Smooth muscle cell (in vitro differentiated cells): ENCODE results near the gene PTPRK. TPM values are rescaled to one million over a fixed set of nuclear protein-coding genes. Genes with fewer than 3 reads are reported as not detected.

Experiments used
- DNase-seq: peaks from one replicate; lab custom pipeline; 2025; ENCODE audit not compliant: unreplicated experiment; lab: John Stamatoyannopoulos, UW
- H2AFZ ChIP-seq: fragments of 200-600 bp; sonication (generic); 2 replicates; pipeline ENCODE4 v1.6.0; 2016; ENCODE audit warnings: antibody characterized with exemption, low read depth, mild to moderate bottlenecking
- H3F3A ChIP-seq: fragments of 200-600 bp; sonication (generic); 2 replicates; pipeline ENCODE4 v1.6.0; 2017; ENCODE audit warnings: antibody characterized with exemption, low read depth
- H3K27ac ChIP-seq: fragments of 200-600 bp; sonication (generic); 2 replicates; pipeline ENCODE4 v1.5.1; 2016; ENCODE audit warnings: low read depth, mild to moderate bottlenecking
- H3K27me3 ChIP-seq: fragments of 200-600 bp; sonication (generic); 2 replicates; pipeline ENCODE4 v1.6.1; 2016; ENCODE audit warnings: low read depth, mild to moderate bottlenecking
- H3K36me3 ChIP-seq: fragments of 200-600 bp; sonication (generic); 2 replicates; pipeline ENCODE4 v1.5.1; 2016; ENCODE audit warnings: low read depth
- H3K4me1 ChIP-seq: fragments of 200-600 bp; sonication (generic); 2 replicates; pipeline ENCODE4 v1.5.1; 2016; ENCODE audit warnings: low read depth
- H3K4me2 ChIP-seq: fragments of 200-600 bp; sonication (generic); 2 replicates; pipeline ENCODE4 v1.6.0; 2016; ENCODE audit warnings: mild to moderate bottlenecking
- H3K4me3 ChIP-seq: fragments of 200-600 bp; sonication (generic); 2 replicates; pipeline ENCODE4 v1.5.1; 2016; ENCODE audit warnings: mild to moderate bottlenecking
- H3K79me2 ChIP-seq: fragments of 200-600 bp; sonication (generic); 2 replicates; pipeline ENCODE4 v1.6.0; 2016; ENCODE audit warnings: low read depth, mild to moderate bottlenecking
- H3K9ac ChIP-seq: fragments of 200-600 bp; sonication (generic); 2 replicates; pipeline ENCODE4 v1.6.0; 2016; ENCODE audit warnings: low read depth
- H3K9me3 ChIP-seq: fragments of 200-600 bp; sonication (generic); replicated peaks from 2 replicates; pipeline ENCODE4 v1.5.1; 2016; ENCODE audit warnings: low read depth
- H4K20me1 ChIP-seq: fragments of 200-600 bp; sonication (generic); 2 replicates; pipeline ENCODE4 v1.6.0; 2016; ENCODE audit warnings: low read depth
- WGBS: methylation state at CpG from one replicate; pipeline ENCODE4 v1.1.7; 2016; ENCODE audit warnings: low lambda C conversion rate; 5-methylcytosine and 5-hydroxymethylcytosine counted together
- polyA plus RNA-seq: library from polyadenylated mRNA; unstranded; fragments of >200 nt; fragmentation: Nextera tagmentation; extraction: Ambion mirVana; gene quantifications from 2 replicates; pipeline ENCODE4 v1.2.1, GENCODE V29; 2016
- total RNA-seq: library from RNA; depleted of rRNA; stranded (reverse); fragments of >200 nt; gene quantifications from 2 replicates; pipeline ENCODE4 v1.2.3, GENCODE V29; 2014
- TF ChIP-seq, protein P1 (sequence below): fragments of 200-600 bp; sonication (generic); IDR thresholded peaks from 2 replicates; pipeline ENCODE4 v1.5.1; 2017; ENCODE audit warnings: borderline replicate concordance, mild to moderate bottlenecking, antibody characterized with exemption; ENCODE audit not compliant: insufficient read depth, poor library complexity, severe bottlenecking

PTPRK gene
- total and polyA plus RNA-seq, 2 experiments from 2014 or later, result 21.7 to 50.4 TPM

DNA sequence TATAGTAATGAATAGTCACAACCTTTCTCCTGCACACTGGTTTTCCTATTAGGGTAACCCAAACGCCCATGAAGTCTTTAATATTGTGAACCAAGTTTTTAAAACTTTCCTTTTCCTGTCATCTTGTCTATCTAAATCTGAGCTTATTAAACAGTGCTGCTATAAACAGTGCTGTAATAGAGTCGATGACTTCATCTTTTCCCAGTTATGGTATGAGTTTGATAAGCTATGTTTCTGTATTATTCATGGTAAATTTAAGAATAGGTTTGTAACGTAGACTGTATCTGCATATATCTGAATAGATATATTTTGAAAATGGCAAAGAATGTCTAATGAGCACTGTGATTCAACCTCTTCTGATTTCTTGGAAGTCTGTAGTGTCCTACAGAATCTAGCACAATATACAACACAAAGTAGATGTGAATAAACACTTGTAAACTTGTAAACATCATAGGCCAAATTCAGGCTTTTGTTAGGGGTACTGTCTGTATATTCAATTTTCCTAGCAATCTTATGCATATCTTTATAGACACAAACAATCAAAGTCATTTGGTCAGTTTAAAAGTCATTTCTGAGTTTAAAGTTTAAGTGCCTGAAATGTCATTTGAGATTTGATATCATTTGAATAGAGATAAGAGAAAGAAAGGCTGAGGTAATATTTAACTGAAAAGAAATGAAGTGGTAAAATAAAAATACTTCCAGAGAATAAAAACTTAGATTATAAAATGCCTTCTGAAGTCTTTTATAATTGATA is 155.5 kb downstream of the PTPRK start:
- peaks cover 18% of the 10 kb centered on the region for H3K79me2 ChIP-seq
- peaks cover 4% of the 10 kb centered on the region for H3K4me1 ChIP-seq
- no peak overlapping the region for H3K4me3 ChIP-seq
- H3K4me2 ChIP-seq, result peak overlapping the region; percentile 37
- H3K9me3 ChIP-seq, result no peaks in the 10 kb centered on the region
- H2AFZ ChIP-seq, result no peak overlapping the region
- TF ChIP-seq, protein P1, sequence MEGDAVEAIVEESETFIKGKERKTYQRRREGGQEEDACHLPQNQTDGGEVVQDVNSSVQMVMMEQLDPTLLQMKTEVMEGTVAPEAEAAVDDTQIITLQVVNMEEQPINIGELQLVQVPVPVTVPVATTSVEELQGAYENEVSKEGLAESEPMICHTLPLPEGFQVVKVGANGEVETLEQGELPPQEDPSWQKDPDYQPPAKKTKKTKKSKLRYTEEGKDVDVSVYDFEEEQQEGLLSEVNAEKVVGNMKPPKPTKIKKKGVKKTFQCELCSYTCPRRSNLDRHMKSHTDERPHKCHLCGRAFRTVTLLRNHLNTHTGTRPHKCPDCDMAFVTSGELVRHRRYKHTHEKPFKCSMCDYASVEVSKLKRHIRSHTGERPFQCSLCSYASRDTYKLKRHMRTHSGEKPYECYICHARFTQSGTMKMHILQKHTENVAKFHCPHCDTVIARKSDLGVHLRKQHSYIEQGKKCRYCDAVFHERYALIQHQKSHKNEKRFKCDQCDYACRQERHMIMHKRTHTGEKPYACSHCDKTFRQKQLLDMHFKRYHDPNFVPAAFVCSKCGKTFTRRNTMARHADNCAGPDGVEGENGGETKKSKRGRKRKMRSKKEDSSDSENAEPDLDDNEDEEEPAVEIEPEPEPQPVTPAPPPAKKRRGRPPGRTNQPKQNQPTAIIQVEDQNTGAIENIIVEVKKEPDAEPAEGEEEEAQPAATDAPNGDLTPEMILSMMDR, result no peak
- H3K27me3 ChIP-seq, result no peaks in the 10 kb centered on the region
- no peaks in the 10 kb centered on the region for H3K36me3 ChIP-seq
- H3F3A ChIP-seq, result no peaks in the 10 kb centered on the region
- H3K9ac ChIP-seq, result no peak overlapping the region
- peaks cover 4% of the 10 kb centered on the region for H4K20me1 ChIP-seq
- 47% methylated on average over 3 of the region's 3 CpGs for WGBS
- no peak for DNase-seq
- H3K27ac ChIP-seq, result peak overlapping the region; percentile 87

DNA sequence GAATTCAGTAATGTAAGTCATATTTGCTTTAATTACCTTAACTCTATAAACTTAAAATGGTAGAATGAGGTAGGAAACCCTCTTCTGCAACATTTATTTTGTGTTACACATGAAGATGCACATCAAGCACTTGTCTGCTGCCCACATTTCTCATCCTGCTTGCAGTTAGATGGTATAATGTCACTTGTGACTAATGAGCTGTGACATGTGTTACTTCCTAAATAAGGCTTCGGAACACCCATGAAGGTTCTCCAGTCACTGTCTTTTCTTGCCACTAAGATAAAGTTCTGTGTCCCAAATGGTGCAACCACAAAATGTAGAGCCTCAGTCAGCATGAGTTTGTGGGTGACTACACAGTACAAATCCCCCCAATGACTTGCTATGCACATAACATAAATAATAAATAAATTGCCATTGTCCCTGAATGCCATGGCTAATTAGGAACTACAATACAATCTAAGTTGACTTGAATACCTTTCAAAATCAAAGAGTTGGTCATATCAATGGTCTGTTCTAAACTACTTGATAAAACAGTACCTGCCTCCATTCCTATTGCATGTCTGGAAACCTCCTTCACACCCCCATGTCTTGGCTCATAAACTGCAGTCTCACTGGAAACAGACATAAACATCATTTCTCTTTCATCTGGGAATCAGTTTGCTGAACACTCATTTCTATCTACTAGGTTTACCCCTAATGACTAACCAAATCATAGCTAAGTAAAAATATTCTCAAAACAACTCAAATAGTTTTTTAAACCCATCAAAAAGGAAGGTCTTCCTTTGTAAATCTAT is 157.2 kb downstream of the PTPRK start:
- no peak for DNase-seq
- H3K4me3 ChIP-seq, result no peak overlapping the region
- peak overlapping the region; percentile 87 for H3K27ac ChIP-seq
- no peaks in the 10 kb centered on the region for H3K36me3 ChIP-seq
- H2AFZ ChIP-seq, result no peak overlapping the region
- no peaks in the 10 kb centered on the region for H4K20me1 ChIP-seq
- H3K9me3 ChIP-seq, result no peaks in the 10 kb centered on the region
- no peaks in the 10 kb centered on the region for H3F3A ChIP-seq
- peak overlapping the region; percentile 47 for H3K9ac ChIP-seq
- no peaks in the 10 kb centered on the region for H3K4me1 ChIP-seq
- H3K4me2 ChIP-seq, result peak overlapping the region; percentile 37
- 71% methylated on average over 1 of the region's 1 CpG for WGBS
- H3K27me3 ChIP-seq, result no peaks in the 10 kb centered on the region
- TF ChIP-seq, protein P1, result no peak
- H3K79me2 ChIP-seq, result peaks cover 6% of the 10 kb centered on the region

DNA sequence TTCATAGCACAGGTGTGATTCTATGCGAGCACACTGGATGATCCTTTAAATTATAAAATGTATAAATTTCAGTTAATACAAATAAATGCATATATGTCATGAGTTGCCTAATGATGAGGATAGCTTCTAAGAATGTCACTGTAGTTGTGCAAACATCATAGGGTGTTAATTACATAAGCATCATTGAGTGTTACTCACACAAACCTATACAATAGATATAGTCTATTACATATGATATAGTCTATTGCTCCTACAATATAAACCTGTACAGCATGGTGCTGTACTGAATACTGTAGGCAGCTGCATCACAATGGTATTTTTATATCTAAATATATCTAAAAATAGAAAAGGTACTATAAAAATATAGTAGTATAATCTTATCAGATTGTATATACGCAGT is 159.0 kb downstream of the PTPRK start:
- Histone ChIP-seq H3K36me3 (no peaks in the 10 kb centered on the region), H2AFZ (no peak overlapping the region), H3K9ac (no peak overlapping the region), H3K27me3 (no peaks in the 10 kb centered on the region), H3K27ac (no peak overlapping the region), H4K20me1 (no peaks in the 10 kb centered on the region), H3K4me3 (no peak overlapping the region), H3K4me2 (no peak overlapping the region), H3K9me3 (no peaks in the 10 kb centered on the region), H3K4me1 (no peaks in the 10 kb centered on the region), H3K79me2 (peaks cover 17% of the 10 kb centered on the region), H3F3A (no peaks in the 10 kb centered on the region)
- 100% methylated on average over 2 of the region's 2 CpGs for WGBS
- no peak for DNase-seq
- TF ChIP-seq, protein P1, result no peak
